Smooth muscle cell (in vitro differentiated cells): ENCODE results near the gene PDZD8. TPM values are rescaled to one million over a fixed set of nuclear protein-coding genes. Genes with fewer than 3 reads are reported as not detected.

Experiments
- DNase-seq: peaks from one replicate; lab custom pipeline; 2025; ENCODE audit not compliant: unreplicated experiment; lab: John Stamatoyannopoulos, UW
- H2AFZ ChIP-seq: fragments of 200-600 bp; sonication (generic); 2 replicates; pipeline ENCODE4 v1.6.0; 2016; ENCODE audit warnings: antibody characterized with exemption, low read depth, mild to moderate bottlenecking
- H3F3A ChIP-seq: fragments of 200-600 bp; sonication (generic); 2 replicates; pipeline ENCODE4 v1.6.0; 2017; ENCODE audit warnings: antibody characterized with exemption, low read depth
- H3K27ac ChIP-seq: fragments of 200-600 bp; sonication (generic); 2 replicates; pipeline ENCODE4 v1.5.1; 2016; ENCODE audit warnings: low read depth, mild to moderate bottlenecking
- H3K27me3 ChIP-seq: fragments of 200-600 bp; sonication (generic); 2 replicates; pipeline ENCODE4 v1.6.1; 2016; ENCODE audit warnings: low read depth, mild to moderate bottlenecking
- H3K36me3 ChIP-seq: fragments of 200-600 bp; sonication (generic); 2 replicates; pipeline ENCODE4 v1.5.1; 2016; ENCODE audit warnings: low read depth
- H3K4me1 ChIP-seq: fragments of 200-600 bp; sonication (generic); 2 replicates; pipeline ENCODE4 v1.5.1; 2016; ENCODE audit warnings: low read depth
- H3K4me2 ChIP-seq: fragments of 200-600 bp; sonication (generic); 2 replicates; pipeline ENCODE4 v1.6.0; 2016; ENCODE audit warnings: mild to moderate bottlenecking
- H3K4me3 ChIP-seq: fragments of 200-600 bp; sonication (generic); 2 replicates; pipeline ENCODE4 v1.5.1; 2016; ENCODE audit warnings: mild to moderate bottlenecking
- H3K79me2 ChIP-seq: fragments of 200-600 bp; sonication (generic); 2 replicates; pipeline ENCODE4 v1.6.0; 2016; ENCODE audit warnings: low read depth, mild to moderate bottlenecking
- H3K9ac ChIP-seq: fragments of 200-600 bp; sonication (generic); 2 replicates; pipeline ENCODE4 v1.6.0; 2016; ENCODE audit warnings: low read depth
- H3K9me3 ChIP-seq: fragments of 200-600 bp; sonication (generic); replicated peaks from 2 replicates; pipeline ENCODE4 v1.5.1; 2016; ENCODE audit warnings: low read depth
- H4K20me1 ChIP-seq: fragments of 200-600 bp; sonication (generic); 2 replicates; pipeline ENCODE4 v1.6.0; 2016; ENCODE audit warnings: low read depth
- CTCF ChIP-seq: fragments of 200-600 bp; sonication (generic); IDR thresholded peaks from 2 replicates; pipeline ENCODE4 v1.5.1; 2017; ENCODE audit warnings: borderline replicate concordance, mild to moderate bottlenecking, antibody characterized with exemption; ENCODE audit not compliant: insufficient read depth, poor library complexity, severe bottlenecking
- WGBS: methylation state at CpG from one replicate; pipeline ENCODE4 v1.1.7; 2016; ENCODE audit warnings: low lambda C conversion rate; 5-methylcytosine and 5-hydroxymethylcytosine counted together
- polyA plus RNA-seq: library from polyadenylated mRNA; unstranded; fragments of >200 nt; fragmentation: Nextera tagmentation; extraction: Ambion mirVana; gene quantifications from 2 replicates; pipeline ENCODE4 v1.2.1, GENCODE V29; 2016
- total RNA-seq: library from RNA; depleted of rRNA; stranded (reverse); fragments of >200 nt; gene quantifications from 2 replicates; pipeline ENCODE4 v1.2.3, GENCODE V29; 2014

PDZD8 gene
- total and polyA plus RNA-seq, 2 experiments from 2014 or later, result 6.3 to 22.1 TPM

GRCh38 chr10:117268258-117268657 lies 107.0 kb downstream of the PDZD8 start:
- Histone ChIP-seq H3K27ac (no peak overlapping the region), H4K20me1 (no peaks in the 10 kb centered on the region), H3K4me1 (no peaks in the 10 kb centered on the region), H3K9ac (no peak overlapping the region), H3K36me3 (no peaks in the 10 kb centered on the region), H2AFZ (no peak overlapping the region), H3F3A (no peaks in the 10 kb centered on the region), H3K4me2 (no peak overlapping the region), H3K4me3 (no peak overlapping the region), H3K79me2 (no peaks in the 10 kb centered on the region), H3K27me3 (no peaks in the 10 kb centered on the region), H3K9me3 (no peaks in the 10 kb centered on the region)
- DNase-seq, result no peak
- no peak for TF ChIP-seq CTCF
- WGBS, result 92% methylated on average over 4 of the region's 4 CpGs

- no peak overlapping the region for H3K4me3 ChIP-seq
- no peak overlapping the region for H2AFZ ChIP-seq
- no peaks in the 10 kb centered on the region for H3K79me2 ChIP-seq
- TF ChIP-seq CTCF, result no peak
- no peaks in the 10 kb centered on the region for H3K4me1 ChIP-seq
- no peaks in the 10 kb centered on the region for H4K20me1 ChIP-seq
- no peak overlapping the region for H3K9ac ChIP-seq
- no peaks in the 10 kb centered on the region for H3K9me3 ChIP-seq
- no peak for DNase-seq
- H3K36me3 ChIP-seq, result no peaks in the 10 kb centered on the region
- H3K27me3 ChIP-seq, result no peaks in the 10 kb centered on the region
- no peak overlapping the region for H3K4me2 ChIP-seq
- H3F3A ChIP-seq, result no peaks in the 10 kb centered on the region
- no peak overlapping the region for H3K27ac ChIP-seq
- 90% methylated on average over 2 of the region's 2 CpGs for WGBS
Observed at GRCh38 chr10:117266812-117267211, 108.4 kb downstream of the PDZD8 start.

GRCh38 chr10:117266400-117266799 lies 108.8 kb downstream of the PDZD8 start:
- TF ChIP-seq CTCF, result no peak
- Histone ChIP-seq H3K27me3 (no peaks in the 10 kb centered on the region), H3F3A (no peaks in the 10 kb centered on the region), H2AFZ (no peak overlapping the region), H3K4me1 (no peaks in the 10 kb centered on the region), H3K9me3 (no peaks in the 10 kb centered on the region), H3K4me3 (no peak overlapping the region), H4K20me1 (no peaks in the 10 kb centered on the region), H3K9ac (no peak overlapping the region), H3K36me3 (no peaks in the 10 kb centered on the region), H3K27ac (no peak overlapping the region), H3K4me2 (no peak overlapping the region), H3K79me2 (no peaks in the 10 kb centered on the region)
- 90% methylated on average over 9 of the region's 9 CpGs for WGBS
- DNase-seq, result no peak

DNA sequence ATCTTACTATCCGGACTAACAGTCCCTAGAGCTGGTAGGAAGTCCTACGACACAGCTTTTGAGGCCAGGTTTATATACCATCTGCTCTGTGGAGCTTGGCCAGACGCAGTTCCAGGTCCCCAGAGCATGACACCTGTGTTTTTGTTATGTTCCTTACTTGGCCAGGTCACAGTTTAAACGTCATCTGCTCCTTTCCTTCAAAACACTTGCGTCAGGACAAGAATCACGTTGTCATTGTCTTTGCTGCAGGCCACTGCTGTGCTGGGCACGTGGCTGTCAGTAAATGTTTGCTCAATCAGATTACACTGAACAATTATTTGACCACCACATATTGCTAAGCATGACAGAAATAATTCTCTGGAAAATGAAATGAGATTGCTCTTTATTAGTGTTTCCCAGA lies 110.5 kb downstream of the PDZD8 start:
- H3K9ac ChIP-seq, result no peak overlapping the region
- H3K4me3 ChIP-seq, result no peak overlapping the region
- peaks cover 9% of the 10 kb centered on the region for H3K4me1 ChIP-seq
- no peak overlapping the region for H2AFZ ChIP-seq
- TF ChIP-seq CTCF, result no peak
- DNase-seq, result no peak
- WGBS, result 85% methylated on average over 7 of the region's 7 CpGs
- no peaks in the 10 kb centered on the region for H3K36me3 ChIP-seq
- no peak overlapping the region for H3K4me2 ChIP-seq
- H3K27ac ChIP-seq, result no peak overlapping the region
- peaks cover 7% of the 10 kb centered on the region for H3K27me3 ChIP-seq
- H3K9me3 ChIP-seq, result no peaks in the 10 kb centered on the region
- no peaks in the 10 kb centered on the region for H3K79me2 ChIP-seq
- H4K20me1 ChIP-seq, result no peaks in the 10 kb centered on the region
- no peaks in the 10 kb centered on the region for H3F3A ChIP-seq
